Panc1 (cell line): Measurements from ENCODE around the gene TMEM208. TPM values are rescaled to one million over a fixed set of nuclear protein-coding genes. Genes with fewer than 3 reads are reported as not detected.
A peak's percentile ranks its signal among the peaks of the same experiment; 100 is the strongest.

Experiments used
- ATAC-seq: fragments of 200-7000 bp; cut with Tn5 transposase; 2 replicates; pipeline ENCODE4 v1.9.1; 2020; ENCODE audit warnings: mild to moderate bottlenecking, moderate library complexity
- BruUV-seq: library from RNA; stranded (reverse); fragments of 400-500 nt; replicated peaks from 2 replicates; lab custom pipeline; 2021; lab: Mats Ljungman, UMichigan
- CTCF ChIA-PET: fragments of 300-600 bp; sonication (Branson Sonifier 250); formaldehyde crosslinking; loops from one replicate; lab custom pipeline; 2022; ENCODE audit warnings: antibody characterized with exemption; lab: Charles Lee
- POLR2A ChIA-PET: fragments of 300-600 bp; sonication (Branson Sonifier 250); formaldehyde crosslinking; loops from one replicate; lab custom pipeline; 2022; ENCODE audit warnings: antibody characterized with exemption; lab: Charles Lee
- DNase-seq: peaks from one replicate; pipeline ENCODE4 v3.0.0-alpha.2; 2010; ENCODE audit warnings: low read depth, low spot score
- H3K27ac ChIP-seq: 2 replicates; pipeline ENCODE4 v1.5.1; 2011; ENCODE audit warnings: mild to moderate bottlenecking, low read length, inconsistent platforms
- H3K27me3 ChIP-seq: fragments of 200-500 bp; sonication (Bioruptor generic); 2 replicates; pipeline ENCODE4 v1.6.0; 2014; ENCODE audit warnings: low read length, inconsistent platforms; ENCODE audit not compliant: control insufficient read depth, insufficient read depth
- H3K36me3 ChIP-seq: fragments of 200-500 bp; sonication (Bioruptor generic); 2 replicates; pipeline ENCODE4 v1.5.1; 2014; ENCODE audit warnings: inconsistent platforms, mild to moderate bottlenecking, low read length, moderate library complexity; ENCODE audit not compliant: control insufficient read depth, insufficient read depth
- H3K4me1 ChIP-seq: 2 replicates; pipeline ENCODE4 v1.5.1; 2011; ENCODE audit warnings: inconsistent platforms, mild to moderate bottlenecking, low read length, moderate library complexity; ENCODE audit not compliant: control insufficient read depth, insufficient read depth
- H3K4me3 ChIP-seq, 2 experiments: 2 replicates each; pipeline ENCODE4 v1.5.1; 2011 to 2012; ENCODE audit warnings: low read depth in 2 of 2, low read length in 2 of 2, mild to moderate bottlenecking in 2 of 2, inconsistent platforms in 1 of 2, moderate library complexity in 1 of 2
- H3K9me3 ChIP-seq: fragments of 200-500 bp; sonication (Bioruptor generic); 2 replicates; pipeline ENCODE4 v1.5.1; 2014; ENCODE audit warnings: low read depth, mild to moderate bottlenecking, inconsistent platforms, low read length, moderate library complexity; ENCODE audit not compliant: control insufficient read depth, insufficient read depth
- POLR2AphosphoS5 ChIP-seq: IDR thresholded peaks from 2 replicates; pipeline ENCODE4 v1.6.1; 2012; ENCODE audit warnings: mild to moderate bottlenecking, low read depth, low read length, moderate library complexity
- SIN3A ChIP-seq: IDR thresholded peaks from 2 replicates; pipeline ENCODE4 v1.6.1; 2012; ENCODE audit warnings: low read depth, mild to moderate bottlenecking, low read length, moderate library complexity, borderline replicate concordance; ENCODE audit not compliant: insufficient read depth
- TCF7L2 ChIP-seq: IDR thresholded peaks from 2 replicates; pipeline ENCODE4 v1.6.1; 2011; ENCODE audit warnings: mild to moderate bottlenecking, low read depth, low read length, inconsistent platforms
- in situ Hi-C: cut with HindIII; loops from 2 replicates; pipeline ENCODE4 v1.10.0; 2016; ENCODE audit warnings: low sequenced_read_pairs, low pct_unique_long_range_greater_than_20kb
- intact Hi-C: fragments of 100-400 bp; cut with micrococcal nuclease; formaldehyde crosslinking; loops from one replicate; pipeline ENCODE4 v1.10.0; 2022; ENCODE audit not compliant: unreplicated experiment
- total RNA-seq: library from RNA; stranded (reverse); gene quantifications from one replicate; pipeline ENCODE4 v1.2.1, GENCODE V29; 2021; ENCODE audit not compliant: unreplicated experiment
- TF ChIP-seq, protein P1 (sequence below), 2 experiments: IDR thresholded peaks; 2 replicates each; pipeline ENCODE4 v1.6.1; 2011 to 2012; ENCODE audit warnings: low read depth in 2 of 2, control low read depth in 1 of 2, low read length in 1 of 2, mild to moderate bottlenecking in 1 of 2, moderate library complexity in 1 of 2; ENCODE audit not compliant: insufficient read depth in 1 of 2
- TF ChIP-seq, protein P2 (sequence below): fragments of 450-650 bp; IDR thresholded peaks from 2 replicates; pipeline ENCODE4 v1.5.1; 2017; ENCODE audit warnings: mild to moderate bottlenecking

Gene TMEM208
- total RNA-seq, 1 experiment from 2014 or later = 25.6 TPM

DNA sequence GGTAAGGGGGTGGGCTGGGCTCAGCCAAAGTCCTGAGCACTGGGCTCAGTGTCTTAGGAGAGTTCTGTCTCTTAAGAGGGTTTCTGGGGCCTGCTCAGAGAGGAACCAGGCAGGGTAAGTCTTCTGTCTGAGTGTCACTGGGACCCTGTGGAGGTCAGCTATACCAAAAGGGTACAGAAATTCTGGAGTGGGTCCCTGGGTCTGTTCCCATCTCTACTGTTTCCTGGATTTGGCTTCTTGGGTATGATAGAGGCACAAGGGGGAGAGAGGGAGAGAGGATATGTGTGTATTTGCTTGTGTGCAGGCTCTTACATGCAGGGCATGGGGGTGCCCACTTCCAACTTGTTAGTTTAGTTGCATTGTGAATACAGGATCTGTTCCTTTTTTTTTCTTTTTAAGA, 33.4 kb upstream of the TMEM208 start:
- TF ChIP-seq, protein P1, sequence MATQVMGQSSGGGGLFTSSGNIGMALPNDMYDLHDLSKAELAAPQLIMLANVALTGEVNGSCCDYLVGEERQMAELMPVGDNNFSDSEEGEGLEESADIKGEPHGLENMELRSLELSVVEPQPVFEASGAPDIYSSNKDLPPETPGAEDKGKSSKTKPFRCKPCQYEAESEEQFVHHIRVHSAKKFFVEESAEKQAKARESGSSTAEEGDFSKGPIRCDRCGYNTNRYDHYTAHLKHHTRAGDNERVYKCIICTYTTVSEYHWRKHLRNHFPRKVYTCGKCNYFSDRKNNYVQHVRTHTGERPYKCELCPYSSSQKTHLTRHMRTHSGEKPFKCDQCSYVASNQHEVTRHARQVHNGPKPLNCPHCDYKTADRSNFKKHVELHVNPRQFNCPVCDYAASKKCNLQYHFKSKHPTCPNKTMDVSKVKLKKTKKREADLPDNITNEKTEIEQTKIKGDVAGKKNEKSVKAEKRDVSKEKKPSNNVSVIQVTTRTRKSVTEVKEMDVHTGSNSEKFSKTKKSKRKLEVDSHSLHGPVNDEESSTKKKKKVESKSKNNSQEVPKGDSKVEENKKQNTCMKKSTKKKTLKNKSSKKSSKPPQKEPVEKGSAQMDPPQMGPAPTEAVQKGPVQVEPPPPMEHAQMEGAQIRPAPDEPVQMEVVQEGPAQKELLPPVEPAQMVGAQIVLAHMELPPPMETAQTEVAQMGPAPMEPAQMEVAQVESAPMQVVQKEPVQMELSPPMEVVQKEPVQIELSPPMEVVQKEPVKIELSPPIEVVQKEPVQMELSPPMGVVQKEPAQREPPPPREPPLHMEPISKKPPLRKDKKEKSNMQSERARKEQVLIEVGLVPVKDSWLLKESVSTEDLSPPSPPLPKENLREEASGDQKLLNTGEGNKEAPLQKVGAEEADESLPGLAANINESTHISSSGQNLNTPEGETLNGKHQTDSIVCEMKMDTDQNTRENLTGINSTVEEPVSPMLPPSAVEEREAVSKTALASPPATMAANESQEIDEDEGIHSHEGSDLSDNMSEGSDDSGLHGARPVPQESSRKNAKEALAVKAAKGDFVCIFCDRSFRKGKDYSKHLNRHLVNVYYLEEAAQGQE (IDR thresholded peaks at IDR 0.05; ENCODE audit: insufficient read depth in 1 of 2, low read depth in 2 of 2, low read length in 1 of 2) = no peak
- TF ChIP-seq POLR2AphosphoS5 (no peak), SIN3A (no peak), TCF7L2 (no peak)
- TF ChIP-seq, protein P2, sequence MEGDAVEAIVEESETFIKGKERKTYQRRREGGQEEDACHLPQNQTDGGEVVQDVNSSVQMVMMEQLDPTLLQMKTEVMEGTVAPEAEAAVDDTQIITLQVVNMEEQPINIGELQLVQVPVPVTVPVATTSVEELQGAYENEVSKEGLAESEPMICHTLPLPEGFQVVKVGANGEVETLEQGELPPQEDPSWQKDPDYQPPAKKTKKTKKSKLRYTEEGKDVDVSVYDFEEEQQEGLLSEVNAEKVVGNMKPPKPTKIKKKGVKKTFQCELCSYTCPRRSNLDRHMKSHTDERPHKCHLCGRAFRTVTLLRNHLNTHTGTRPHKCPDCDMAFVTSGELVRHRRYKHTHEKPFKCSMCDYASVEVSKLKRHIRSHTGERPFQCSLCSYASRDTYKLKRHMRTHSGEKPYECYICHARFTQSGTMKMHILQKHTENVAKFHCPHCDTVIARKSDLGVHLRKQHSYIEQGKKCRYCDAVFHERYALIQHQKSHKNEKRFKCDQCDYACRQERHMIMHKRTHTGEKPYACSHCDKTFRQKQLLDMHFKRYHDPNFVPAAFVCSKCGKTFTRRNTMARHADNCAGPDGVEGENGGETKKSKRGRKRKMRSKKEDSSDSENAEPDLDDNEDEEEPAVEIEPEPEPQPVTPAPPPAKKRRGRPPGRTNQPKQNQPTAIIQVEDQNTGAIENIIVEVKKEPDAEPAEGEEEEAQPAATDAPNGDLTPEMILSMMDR = no peak
- H3K9me3 ChIP-seq = no peaks in the 10 kb centered on the region
- peak overlapping the region; percentile 92; the same call in 1 of the 2 replicates for H3K27ac ChIP-seq
- peaks cover 23% of the 10 kb centered on the region for H3K4me1 ChIP-seq
- in situ Hi-C loops = no loop called here
- ATAC-seq = no peak
- ChIA-PET CTCF (no interaction called here), POLR2A (no interaction called here)
- intact Hi-C loops = no loop called here
- peaks cover 17% of the 10 kb centered on the region for H3K36me3 ChIP-seq
- H3K4me3 ChIP-seq = peak overlapping the region; percentile 96 to 98
- H3K27me3 ChIP-seq = no peaks in the 10 kb centered on the region
- no peak for DNase-seq
- BruUV-seq = no TSS peak

DNA sequence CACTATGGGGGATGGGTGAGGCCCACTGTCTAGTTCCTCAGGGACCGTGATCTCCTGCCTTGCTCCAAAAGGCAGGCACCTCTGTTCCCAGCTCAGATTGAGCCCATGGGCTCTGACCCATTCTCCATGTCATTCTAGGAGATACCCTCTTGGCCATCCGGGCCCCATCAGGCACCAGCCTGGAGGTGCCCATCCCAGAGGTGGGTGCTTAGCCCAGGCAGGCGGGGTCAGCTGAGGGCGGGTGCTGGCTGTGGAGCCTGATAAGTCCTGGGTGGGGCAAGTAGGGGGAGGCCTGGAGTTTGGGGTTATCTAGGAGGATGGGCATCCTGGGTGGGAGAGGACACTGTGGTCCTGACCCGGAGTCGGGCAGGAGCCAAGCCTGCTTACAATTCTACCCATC, 32.7 kb upstream of the TMEM208 start:
- intact Hi-C loops = no loop called here
- no peak overlapping the region for H3K27ac ChIP-seq
- ChIA-PET POLR2A (no interaction called here), CTCF (no interaction called here)
- H3K4me1 ChIP-seq = peaks cover 23% of the 10 kb centered on the region
- ATAC-seq = no peak
- no peaks in the 10 kb centered on the region for H3K9me3 ChIP-seq
- H3K4me3 ChIP-seq = no peak overlapping the region
- no peak for TF ChIP-seq TCF7L2
- TF ChIP-seq, protein P1 (IDR thresholded peaks at IDR 0.05; ENCODE audit: insufficient read depth in 1 of 2, low read depth in 2 of 2, low read length in 1 of 2) = no peak
- TF ChIP-seq POLR2AphosphoS5 = no peak
- no TSS peak for BruUV-seq
- DNase-seq = no peak
- peaks cover 17% of the 10 kb centered on the region for H3K36me3 ChIP-seq
- no peaks in the 10 kb centered on the region for H3K27me3 ChIP-seq
- in situ Hi-C loops = no loop called here
